Gastrocnemius medialis (tissue), 4 donors: ENCODE results near the gene STK4. TPM values are rescaled to one million over a fixed set of nuclear protein-coding genes. Genes with fewer than 3 reads are reported as not detected.

ENCODE experiments used
- ATAC-seq, 2 donors: fragments of 150-250 bp; one replicate each; pipeline ENCODE4 v1.9.1; 2016
- DNase-seq, 2 donors: peaks; one replicate each; pipeline ENCODE4 v3.0.0-alpha.2; 2019
- H3K27ac ChIP-seq, 4 donors: fragments of 200-600 bp; sonication (generic); 1 replicate in 1 of 4; 2 replicates in 3 of 4; pipeline ENCODE4 v1.5.1; 2016 to 2018; ENCODE audit warnings: mild to moderate bottlenecking in 2 of 4, moderate library complexity in 1 of 4
- H3K27me3 ChIP-seq, 3 donors: fragments of 200-600 bp; sonication (generic) in 2 of 3; 1 replicate in 1 of 3; 2 replicates in 2 of 3; pipeline versions ENCODE4 v1.5.1 to v1.6.0; 2016 to 2019; ENCODE audit warnings: mild to moderate bottlenecking in 1 of 3, moderate library complexity in 1 of 3
- H3K36me3 ChIP-seq, 2 donors: fragments of 200-600 bp; sonication (generic) in 1 of 2; one replicate each; pipeline ENCODE4 v1.5.1; 2017 to 2018
- H3K4me1 ChIP-seq, 2 donors: fragments of 200-600 bp; sonication (generic) in 1 of 2; one replicate each; pipeline ENCODE4 v1.5.1; 2016 to 2017; ENCODE audit warnings: mild to moderate bottlenecking in 2 of 2
- H3K4me3 ChIP-seq, 4 donors: fragments of 200-600 bp; sonication (generic) in 3 of 4; 1 replicate in 1 of 4; 2 replicates in 3 of 4; pipeline ENCODE4 v1.5.1; 2016 to 2019; ENCODE audit warnings: mild to moderate bottlenecking in 2 of 4
- H3K9me3 ChIP-seq, 3 donors: fragments of 200-600 bp; sonication (generic) in 2 of 3; 1 replicate in 1 of 3; 2 replicates in 2 of 3; pipeline ENCODE4 v1.5.1; 2016 to 2019
- CTCF ChIP-seq, 5 experiments: fragments of 450-650 bp in 3 of 5; fragments of 200-600 bp in 2 of 5; sonication (generic) in 2 of 5; IDR thresholded peaks in 4 of 5; conservative IDR thresholded peaks in 1 of 5; 1 replicate in 4 of 5; 2 replicates in 1 of 5; pipeline ENCODE4 v1.5.1; 2016 to 2019; ENCODE audit warnings: antibody characterized with exemption in 5 of 5, mild to moderate bottlenecking in 3 of 5, moderate library complexity in 3 of 5
- POLR2A ChIP-seq, 2 donors: fragments of 450-650 bp; IDR thresholded peaks; one replicate each; pipeline ENCODE4 v1.6.1; 2017; ENCODE audit warnings: antibody characterized with exemption in 2 of 2, mild to moderate bottlenecking in 2 of 2, moderate library complexity in 2 of 2
- in situ Hi-C, 4 donors: fragments of 200-750 bp; cut with MboI; loops; one replicate each; pipeline versions ENCODE4 v1.15.0 to v1.8.0; 2017; ENCODE audit warnings: low sequenced_read_pairs in 4 of 4
- intact Hi-C: fragments of 100-400 bp; cut with DNase I; formaldehyde crosslinking; loops from one replicate; pipeline ENCODE4 v1.15.1; 2023; ENCODE audit warnings: low total_unique reads
- total RNA-seq, 4 donors: library from RNA; depleted of rRNA; stranded (reverse); fragments of >200 nt; gene quantifications; one replicate each; pipeline versions ENCODE4 v1.1.0 to v1.2.3, GENCODE V29; 2016

Gene STK4
- total RNA-seq, 4 donors from 2014 or later = 4.5 to 6.4 (median 5.5) TPM

DNA sequence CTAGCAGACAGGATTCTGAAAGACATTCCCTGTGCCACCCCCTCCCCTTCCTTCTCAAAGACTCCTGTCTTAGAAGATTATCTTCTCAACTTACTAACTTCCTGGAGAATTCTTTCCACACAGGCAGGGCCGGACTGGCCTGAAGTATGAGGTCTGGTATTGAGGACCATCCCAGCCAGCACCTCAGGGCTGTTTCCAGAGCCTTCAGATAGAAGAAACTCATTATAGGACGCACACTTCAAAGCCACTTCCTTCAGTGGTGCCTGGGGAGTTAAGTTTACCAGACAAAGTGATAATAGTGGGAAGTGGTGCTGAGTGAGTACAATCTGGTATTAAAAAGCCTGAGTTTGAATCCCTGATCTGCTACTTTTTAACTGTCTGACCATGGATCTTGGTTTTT is 119.0 kb downstream of the STK4 start:
- TF ChIP-seq CTCF (IDR thresholded peaks at IDR 0.05 in 4 of 5, conservative IDR thresholded peaks at IDR 0.05 in 1 of 5) (no peak), POLR2A (IDR thresholded peaks at IDR 0.05) (no peak)
- Histone ChIP-seq H3K4me3 (no peak overlapping the region), H3K36me3 (peaks cover 0 to 12% of the 10 kb centered on the region in 2 donors), H3K9me3 (no peaks in the 10 kb centered on the region), H3K27me3 (no peaks in the 10 kb centered on the region), H3K4me1 (no peaks in the 10 kb centered on the region), H3K27ac (no peak overlapping the region)
- ATAC-seq (no peak), DNase-seq (no peak)
- in situ Hi-C loops (no loop called here), intact Hi-C loops (no loop called here)

DNA sequence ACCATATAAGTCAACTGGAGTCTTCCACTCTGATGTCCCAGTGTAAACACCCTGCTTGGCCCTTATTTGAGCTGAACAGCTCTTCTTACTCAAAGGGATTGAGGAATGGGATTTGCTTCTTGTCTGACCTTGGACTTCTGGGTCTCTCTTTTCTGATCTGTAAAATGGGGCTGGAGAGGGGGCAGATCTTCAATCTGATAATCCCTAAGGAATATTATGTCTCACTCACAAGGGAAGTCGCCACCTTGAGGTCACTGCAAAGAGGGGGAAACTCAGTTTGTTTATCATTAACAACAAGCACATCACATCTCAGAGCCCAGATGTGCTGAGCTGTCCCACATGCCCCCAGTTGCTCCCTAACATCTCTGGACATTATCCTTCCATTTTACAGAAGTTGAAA is 119.6 kb downstream of the STK4 start:
- in situ Hi-C loops (no loop called here), intact Hi-C loops (no loop called here)
- Histone ChIP-seq H3K4me3 (no peak overlapping the region), H3K27me3 (no peaks in the 10 kb centered on the region), H3K9me3 (no peaks in the 10 kb centered on the region), H3K27ac (no peak overlapping the region), H3K4me1 (no peaks in the 10 kb centered on the region), H3K36me3 (peaks cover 0 to 6% of the 10 kb centered on the region in 2 donors)
- ATAC-seq (no peak), DNase-seq (no peak)
- TF ChIP-seq CTCF (IDR thresholded peaks at IDR 0.05 in 4 of 5, conservative IDR thresholded peaks at IDR 0.05 in 1 of 5) (no peak), POLR2A (IDR thresholded peaks at IDR 0.05) (no peak)

GRCh38 chr20:45087097-45087790 is 120.9 kb downstream of the STK4 start:
- no peak for DNase-seq
- Histone ChIP-seq H3K4me3 (no peak overlapping the region), H3K27ac (no peak overlapping the region), H3K4me1 (no peaks in the 10 kb centered on the region), H3K36me3 (no peaks in the 10 kb centered on the region), H3K27me3 (no peaks in the 10 kb centered on the region), H3K9me3 (no peaks in the 10 kb centered on the region)
- TF ChIP-seq POLR2A (IDR thresholded peaks at IDR 0.05) = no peak
- no peak for TF ChIP-seq CTCF (IDR thresholded peaks at IDR 0.05 in 4 of 5, conservative IDR thresholded peaks at IDR 0.05 in 1 of 5)
- intact Hi-C loops (no loop called here), in situ Hi-C loops (no loop called here)
- no peak for ATAC-seq

GRCh38 chr20:45087814-45088213 is 121.5 kb downstream of the STK4 start:
- in situ Hi-C loops (no loop called here), intact Hi-C loops (no loop called here)
- Histone ChIP-seq H3K9me3 (no peaks in the 10 kb centered on the region), H3K27me3 (no peaks in the 10 kb centered on the region), H3K36me3 (no peaks in the 10 kb centered on the region), H3K4me1 (no peaks in the 10 kb centered on the region), H3K4me3 (no peak overlapping the region), H3K27ac (no peak overlapping the region)
- ATAC-seq (no peak), DNase-seq (no peak)
- TF ChIP-seq POLR2A (IDR thresholded peaks at IDR 0.05) (no peak), CTCF (IDR thresholded peaks at IDR 0.05 in 4 of 5, conservative IDR thresholded peaks at IDR 0.05 in 1 of 5) (no peak)

GRCh38 chr20:45088247-45088646 is 121.9 kb downstream of the STK4 start:
- H3K4me3 ChIP-seq = no peak overlapping the region
- intact Hi-C loops (no loop called here), in situ Hi-C loops (no loop called here)
- no peaks in the 10 kb centered on the region for H3K4me1 ChIP-seq
- ATAC-seq = peak in 1 of 2 donors; percentile 66
- no peaks in the 10 kb centered on the region for H3K36me3 ChIP-seq
- DNase-seq = no peak
- TF ChIP-seq POLR2A (IDR thresholded peaks at IDR 0.05) (no peak), CTCF (IDR thresholded peaks at IDR 0.05 in 4 of 5, conservative IDR thresholded peaks at IDR 0.05 in 1 of 5) (no peak)
- H3K27me3 ChIP-seq = no peaks in the 10 kb centered on the region
- no peaks in the 10 kb centered on the region for H3K9me3 ChIP-seq
- H3K27ac ChIP-seq = no peak overlapping the region
